Central memory CD8-positive, alpha-beta T cell (primary cell): ENCODE measurements around the gene ANGPTL7.

Source experiments
- ATAC-seq: fragments of 150-1000 bp; cut with Tn5 transposase; replicated peaks from 2 replicates; pipeline ENCODE4 v1.10.0; 2022; ENCODE audit warnings: mild to moderate bottlenecking, moderate FRiP score, moderate number of reproducible peaks; ENCODE audit not compliant: poor library complexity, severe bottlenecking; ENCODE audit errors: extremely low read depth
- DNase-seq, 2 donors: peaks; one replicate each; pipeline ENCODE4 v3.0.0; 2021; ENCODE audit warnings: low spot score in 2 of 2
- H3K27ac Mint-ChIP-seq: one replicate; pipeline ENCODE4 v1.8.0; 2022; ENCODE audit warnings: low read depth, mild to moderate bottlenecking, moderate library complexity, mixed read lengths
- H3K27me3 Mint-ChIP-seq: one replicate; pipeline ENCODE4 v1.8.0; 2022; ENCODE audit warnings: mixed read lengths
- H3K36me3 Mint-ChIP-seq: one replicate; pipeline ENCODE4 v1.8.0; 2022; ENCODE audit warnings: mild to moderate bottlenecking, moderate library complexity, mixed read lengths; ENCODE audit not compliant: insufficient read depth
- H3K4me1 Mint-ChIP-seq: one replicate; pipeline ENCODE4 v1.8.0; 2022; ENCODE audit warnings: mixed read lengths
- H3K4me3 Mint-ChIP-seq: one replicate; pipeline ENCODE4 v1.8.0; 2022; ENCODE audit warnings: mild to moderate bottlenecking, moderate library complexity, mixed read lengths
- H3K9me3 Mint-ChIP-seq: one replicate; pipeline ENCODE4 v1.8.0; 2022; ENCODE audit warnings: mixed read lengths

Gene ANGPTL7

GRCh38 chr1:11194407-11195176, 5.4 kb downstream of the ANGPTL7 start:
- no peaks in the 10 kb centered on the region for H3K27me3 Mint-ChIP-seq
- H3K9me3 Mint-ChIP-seq, result no peaks in the 10 kb centered on the region
- no peaks in the 10 kb centered on the region for H3K4me1 Mint-ChIP-seq
- H3K4me3 Mint-ChIP-seq, result no peak overlapping the region
- DNase-seq (no peak), ATAC-seq (no peak)
- no peak overlapping the region for H3K27ac Mint-ChIP-seq
- H3K36me3 Mint-ChIP-seq, result peaks cover 62% of the 10 kb centered on the region

DNA sequence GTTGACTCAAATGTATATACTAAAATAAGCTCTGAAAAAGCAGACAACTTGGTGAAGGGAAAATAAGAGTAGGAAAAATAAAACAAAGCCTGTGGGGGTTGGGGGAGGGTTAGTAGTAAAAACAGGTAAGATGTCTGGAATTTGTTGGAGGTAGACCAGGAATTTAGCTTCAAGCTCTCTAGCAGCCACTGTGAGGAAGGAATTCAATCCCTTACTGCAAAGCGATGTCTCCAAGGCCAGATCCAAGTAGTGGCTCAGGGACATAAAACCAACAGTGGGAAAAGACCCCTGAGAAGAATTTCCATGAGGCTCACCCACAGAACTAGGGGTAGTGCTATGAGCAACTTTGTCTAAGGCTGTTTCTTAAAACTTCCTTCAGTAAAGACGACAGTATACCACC, 7.8 kb downstream of the ANGPTL7 start:
- Mint-ChIP-seq H3K4me1 (no peaks in the 10 kb centered on the region), H3K27me3 (no peaks in the 10 kb centered on the region), H3K36me3 (peaks cover 66% of the 10 kb centered on the region), H3K4me3 (no peak overlapping the region), H3K9me3 (no peaks in the 10 kb centered on the region), H3K27ac (no peak overlapping the region)
- DNase-seq (no peak), ATAC-seq (no peak)

- DNase-seq (no peak), ATAC-seq (no peak)
- Mint-ChIP-seq H3K9me3 (no peaks in the 10 kb centered on the region), H3K27me3 (no peaks in the 10 kb centered on the region), H3K27ac (no peak overlapping the region), H3K4me1 (no peaks in the 10 kb centered on the region), H3K4me3 (no peak overlapping the region), H3K36me3 (peaks cover 64% of the 10 kb centered on the region)
Observed at GRCh38 chr1:11197359-11197758, 8.2 kb downstream of the ANGPTL7 start.

DNA sequence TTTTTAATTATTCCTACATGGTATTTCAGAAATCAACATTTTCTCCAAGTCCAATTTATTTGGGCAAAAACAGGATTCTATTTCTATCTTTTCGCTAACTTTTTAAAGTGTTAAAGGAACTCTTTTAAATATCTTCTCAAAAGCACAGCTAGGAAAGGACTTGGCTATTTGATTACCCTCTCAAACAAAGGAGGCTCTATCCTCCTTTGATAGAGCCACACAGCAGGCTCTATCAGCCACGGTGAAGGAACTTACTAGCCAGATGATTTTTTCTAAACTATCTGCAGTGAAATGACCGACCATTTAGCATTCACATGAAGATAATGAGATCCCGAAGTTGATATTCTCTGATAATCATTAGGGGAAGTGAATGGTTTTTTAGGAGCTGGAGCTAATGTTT, 9.1 kb downstream of the ANGPTL7 start:
- ATAC-seq (no peak), DNase-seq (no peak)
- H3K9me3 Mint-ChIP-seq, result no peaks in the 10 kb centered on the region
- H3K4me3 Mint-ChIP-seq, result no peak overlapping the region
- no peaks in the 10 kb centered on the region for H3K27me3 Mint-ChIP-seq
- no peaks in the 10 kb centered on the region for H3K4me1 Mint-ChIP-seq
- peaks cover 62% of the 10 kb centered on the region for H3K36me3 Mint-ChIP-seq
- H3K27ac Mint-ChIP-seq, result no peak overlapping the region

DNA sequence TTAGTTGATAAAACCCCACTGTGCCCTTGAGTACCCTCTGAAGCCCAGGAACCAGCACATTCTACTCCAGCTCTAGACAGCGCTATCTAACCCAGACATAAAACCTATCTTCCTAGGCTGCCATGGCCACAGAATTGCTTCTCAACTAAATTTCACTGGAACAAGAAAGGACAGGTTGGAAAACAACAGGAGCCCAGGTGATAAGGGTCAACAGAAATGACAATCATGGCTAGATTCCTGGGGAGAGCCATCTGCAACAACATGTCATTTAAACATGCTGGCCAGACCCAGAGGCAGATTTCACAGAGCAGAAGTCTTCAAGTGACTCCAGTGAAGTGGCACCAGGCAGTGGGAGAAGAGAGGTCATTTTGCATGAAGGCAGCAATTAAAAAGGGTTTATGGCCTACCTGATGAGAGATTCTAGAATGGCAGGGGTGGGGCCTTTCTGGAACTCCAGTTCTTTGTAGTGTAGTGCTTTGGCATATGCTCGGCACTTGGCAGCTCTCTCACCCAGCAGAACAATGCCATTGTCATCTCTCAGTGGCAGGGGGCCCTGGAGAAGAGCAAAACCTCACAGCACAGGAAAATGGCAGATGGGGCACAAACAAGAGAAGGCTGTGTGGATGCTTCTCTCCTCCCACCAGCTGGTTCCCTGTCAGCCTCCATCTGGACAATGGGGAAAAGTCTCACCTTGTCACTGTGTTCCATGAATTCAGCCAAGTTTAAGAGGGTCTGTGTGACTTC, 9.9 kb downstream of the ANGPTL7 start:
- Mint-ChIP-seq H3K36me3 (peaks cover 60% of the 10 kb centered on the region), H3K4me1 (no peaks in the 10 kb centered on the region), H3K27me3 (no peaks in the 10 kb centered on the region), H3K4me3 (no peak overlapping the region), H3K9me3 (no peaks in the 10 kb centered on the region), H3K27ac (no peak overlapping the region)
- no peak for ATAC-seq
- DNase-seq, result no peak

DNA sequence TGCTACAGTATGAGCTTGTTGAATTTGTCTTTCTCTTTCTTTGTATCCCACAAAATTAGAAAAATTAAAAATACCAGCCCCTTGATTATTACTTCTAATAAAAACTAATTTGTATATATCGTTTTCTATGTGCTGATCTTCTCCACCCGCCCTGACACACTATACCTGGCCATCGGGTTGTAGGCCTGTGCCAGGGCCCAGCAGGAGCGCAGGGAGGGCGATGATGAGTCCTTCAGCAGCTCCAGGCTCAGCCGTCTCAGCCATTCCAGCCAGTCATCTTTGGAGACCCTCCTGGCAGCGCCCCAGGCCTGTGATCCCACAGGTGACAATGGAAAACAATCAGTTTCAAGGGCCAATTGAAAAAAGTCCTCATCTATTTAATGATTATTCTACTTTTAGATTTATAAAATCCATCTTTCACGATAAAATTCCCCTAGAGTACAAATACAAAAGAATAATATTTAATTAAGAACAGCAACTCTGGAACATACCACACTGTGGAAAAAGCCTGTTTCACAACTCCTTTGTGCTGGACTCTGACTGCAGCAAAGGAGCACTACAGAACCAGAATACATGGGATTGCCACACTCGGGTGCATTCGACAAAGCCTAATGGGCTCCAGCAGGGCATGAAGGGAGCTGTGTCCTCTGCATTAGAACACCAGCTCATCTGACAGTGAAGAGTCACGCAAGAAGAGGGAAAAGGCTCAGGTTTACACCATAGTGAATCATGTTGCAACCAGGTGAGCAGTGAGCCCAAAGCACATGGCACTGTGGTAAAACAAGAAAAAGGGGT, 15.4 kb downstream of the ANGPTL7 start:
- Mint-ChIP-seq H3K36me3 (peaks cover 49% of the 10 kb centered on the region), H3K4me3 (no peak overlapping the region), H3K27ac (no peak overlapping the region), H3K4me1 (no peaks in the 10 kb centered on the region), H3K9me3 (no peaks in the 10 kb centered on the region), H3K27me3 (no peaks in the 10 kb centered on the region)
- ATAC-seq, result no peak
- no peak for DNase-seq

GRCh38 chr1:11207898-11208611, 18.9 kb downstream of the ANGPTL7 start:
- Mint-ChIP-seq H3K9me3 (no peaks in the 10 kb centered on the region), H3K27ac (no peak overlapping the region), H3K4me1 (no peaks in the 10 kb centered on the region), H3K27me3 (no peaks in the 10 kb centered on the region), H3K4me3 (no peak overlapping the region), H3K36me3 (peaks cover 60% of the 10 kb centered on the region)
- ATAC-seq (no peak), DNase-seq (no peak)

DNA sequence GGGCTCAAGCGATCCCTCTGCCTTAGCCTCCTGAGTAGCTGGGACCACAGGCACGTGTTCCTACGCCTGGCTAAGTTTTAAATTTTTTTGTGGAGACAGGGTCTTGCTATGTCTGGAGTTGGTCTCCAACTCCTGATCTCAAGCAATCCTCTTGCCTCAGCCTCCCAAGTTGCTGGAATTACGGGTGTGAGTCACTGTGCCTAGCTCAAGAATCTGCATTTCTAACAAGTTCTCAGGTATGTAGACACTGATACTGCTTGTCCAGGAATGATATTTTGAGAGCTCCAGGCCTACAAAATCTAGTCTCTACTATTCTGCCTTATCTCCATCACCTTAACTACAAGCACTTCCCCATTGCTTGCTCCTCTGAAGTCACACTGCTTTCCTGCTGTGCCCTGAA, 22.3 kb downstream of the ANGPTL7 start:
- H3K27me3 Mint-ChIP-seq, result no peaks in the 10 kb centered on the region
- no peak for DNase-seq
- H3K27ac Mint-ChIP-seq, result no peak overlapping the region
- no peaks in the 10 kb centered on the region for H3K4me1 Mint-ChIP-seq
- peaks cover 69% of the 10 kb centered on the region for H3K36me3 Mint-ChIP-seq
- no peak for ATAC-seq
- H3K9me3 Mint-ChIP-seq, result no peaks in the 10 kb centered on the region
- H3K4me3 Mint-ChIP-seq, result no peak overlapping the region

DNA sequence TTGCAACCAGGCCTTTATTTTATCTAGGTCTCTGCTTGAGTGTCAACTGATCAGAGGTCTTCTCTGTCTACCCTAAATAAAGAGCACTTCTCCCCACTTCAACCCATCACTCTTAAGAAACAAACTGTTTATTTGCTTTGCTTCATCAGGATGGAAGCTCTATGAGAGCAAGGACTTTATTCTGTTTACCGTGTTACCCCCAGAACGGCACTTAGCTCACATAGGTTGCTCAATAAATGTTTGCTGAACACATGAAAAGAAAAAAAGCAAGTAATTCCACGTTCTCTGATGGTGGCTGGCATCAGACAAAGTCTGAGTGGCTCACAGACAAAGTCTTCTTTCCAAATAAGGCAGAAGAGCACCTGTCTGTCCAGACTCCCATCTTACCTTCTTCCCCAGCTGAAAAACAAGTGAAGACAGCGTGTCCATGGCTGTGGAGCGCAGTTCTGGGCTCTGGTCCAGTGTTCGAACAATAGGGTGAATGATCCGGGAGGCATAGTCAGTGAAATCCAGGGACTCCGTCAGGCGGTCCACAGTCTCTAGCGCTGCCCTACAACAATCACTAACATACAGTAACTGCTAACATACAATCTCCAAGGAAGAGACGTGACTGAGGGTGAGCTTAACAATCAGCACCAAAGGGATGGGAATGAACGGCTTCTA, 22.9 kb downstream of the ANGPTL7 start:
- Mint-ChIP-seq H3K27me3 (no peaks in the 10 kb centered on the region), H3K36me3 (peaks cover 70% of the 10 kb centered on the region), H3K9me3 (no peaks in the 10 kb centered on the region), H3K4me3 (no peak overlapping the region), H3K27ac (no peak overlapping the region), H3K4me1 (no peaks in the 10 kb centered on the region)
- ATAC-seq (no peak), DNase-seq (no peak)

- Mint-ChIP-seq H3K36me3 (peaks cover 74% of the 10 kb centered on the region), H3K27ac (no peak overlapping the region), H3K27me3 (no peaks in the 10 kb centered on the region), H3K4me3 (no peak overlapping the region), H3K9me3 (no peaks in the 10 kb centered on the region), H3K4me1 (no peaks in the 10 kb centered on the region)
- no peak for ATAC-seq
- no peak for DNase-seq
Observed at GRCh38 chr1:11214698-11215380, 25.7 kb downstream of the ANGPTL7 start.

DNA sequence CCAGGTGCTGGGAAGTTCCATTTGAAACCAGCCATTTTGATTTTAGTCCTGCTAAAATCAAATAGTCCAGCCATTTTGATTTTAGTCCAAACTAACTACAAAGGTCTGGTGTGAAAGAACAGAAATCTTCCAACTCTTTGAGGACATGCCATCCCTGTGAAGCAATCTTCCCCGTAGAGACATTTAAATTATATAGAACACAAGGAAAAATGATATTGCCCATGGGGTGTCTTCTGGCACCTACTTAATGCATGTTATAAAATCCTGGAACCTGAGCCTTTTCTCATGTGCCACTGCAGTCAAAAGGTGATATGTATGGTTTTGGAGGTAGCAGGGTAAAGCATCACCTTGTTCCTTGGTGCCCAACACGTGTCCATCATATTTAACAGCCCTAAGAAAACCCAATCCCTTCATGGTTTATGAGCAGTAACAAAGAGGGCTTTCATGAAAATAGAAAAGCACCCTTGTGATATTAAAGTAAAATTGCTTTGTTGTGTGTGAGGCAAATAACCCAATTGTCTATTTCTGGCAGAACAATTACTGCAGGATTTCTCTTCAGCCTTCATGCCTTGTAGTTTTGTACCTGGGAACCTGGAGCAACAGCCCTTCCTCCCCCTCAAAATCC, 26.3 kb downstream of the ANGPTL7 start:
- H3K27me3 Mint-ChIP-seq, result no peaks in the 10 kb centered on the region
- H3K36me3 Mint-ChIP-seq, result peaks cover 74% of the 10 kb centered on the region
- H3K27ac Mint-ChIP-seq, result no peak overlapping the region
- DNase-seq, result no peak
- H3K4me3 Mint-ChIP-seq, result no peak overlapping the region
- H3K9me3 Mint-ChIP-seq, result no peaks in the 10 kb centered on the region
- ATAC-seq, result no peak
- H3K4me1 Mint-ChIP-seq, result no peaks in the 10 kb centered on the region
